H1 (cell line): ENCODE data around the gene C16orf89. TPM values are rescaled to one million over a fixed set of nuclear protein-coding genes. Genes with fewer than 3 reads are reported as not detected.

ENCODE experiments used
- CTCF ChIA-PET: fragments of 300-600 bp; sonication (Branson Sonifier 250); formaldehyde crosslinking; loops from one replicate; lab custom pipeline; 2021; ENCODE audit not compliant: partially characterized antibody; lab: Charles Lee
- POLR2A ChIA-PET: fragments of 300-600 bp; sonication (Branson Sonifier 250); formaldehyde crosslinking; loops from one replicate; lab custom pipeline; 2021; ENCODE audit warnings: inconsistent platforms; ENCODE audit not compliant: partially characterized antibody; lab: Charles Lee
- DNase-seq, 2 experiments: peaks; one replicate each; pipeline versions ENCODE4 v3.0.0 to v3.0.0-alpha.2; 2010 to 2022; ENCODE audit warnings: low spot score in 2 of 2, low read depth in 1 of 2, mixed read lengths in 1 of 2
- FAIRE-seq: peaks from 2 replicates; lab custom pipeline; 2011; peaks lifted over from hg19 to GRCh38; lab: Jason Lieb, UNC
- H2AFZ ChIP-seq: 2 replicates; pipeline ENCODE4 v1.8.1; 2012; ENCODE audit warnings: low read length, inconsistent platforms
- H2AK5ac ChIP-seq: 2 replicates; pipeline ENCODE4 v1.6.1; 2013; ENCODE audit warnings: low read depth, low read length
- H2BK120ac ChIP-seq: replicated peaks from 2 replicates; pipeline ENCODE3; 2013; ENCODE audit warnings: low read depth, low read length, inconsistent platforms
- H2BK12ac ChIP-seq: 2 replicates; pipeline ENCODE4 v1.6.1; 2013; ENCODE audit warnings: low read depth, low read length
- H2BK15ac ChIP-seq: 2 replicates; pipeline ENCODE4 v1.6.1; 2013; ENCODE audit warnings: low read length
- H2BK20ac ChIP-seq: 2 replicates; pipeline ENCODE4 v1.6.1; 2013; ENCODE audit warnings: low read length
- H2BK5ac ChIP-seq: 2 replicates; pipeline ENCODE4 v1.6.1; 2013; ENCODE audit warnings: low read depth, low read length
- H3K14ac ChIP-seq: 2 replicates; pipeline ENCODE4 v1.6.1; 2013; ENCODE audit warnings: inconsistent platforms; ENCODE audit not compliant: insufficient read length
- H3K18ac ChIP-seq: 2 replicates; pipeline ENCODE4 v1.6.1; 2013; ENCODE audit warnings: low read length; ENCODE audit errors: extremely low read depth
- H3K23ac ChIP-seq: 2 replicates; pipeline ENCODE4 v1.6.1; 2013; ENCODE audit warnings: inconsistent platforms; ENCODE audit not compliant: insufficient read length
- H3K23me2 ChIP-seq: 2 replicates; pipeline ENCODE4 v1.6.1; 2013; ENCODE audit warnings: low read depth, low read length
- H3K27ac ChIP-seq: 2 replicates; pipeline ENCODE4 v1.6.1; 2011; ENCODE audit warnings: low read depth, low read length, inconsistent platforms
- H3K27me3 ChIP-seq, 4 experiments: replicated peaks in 1 of 4; 1 replicate in 1 of 4; 2 replicates in 3 of 4; pipeline versions ENCODE4 v1.6.1 to v1.8.1; 2011 to 2013; ENCODE audit warnings: low read length in 3 of 4, mild to moderate bottlenecking in 3 of 4, inconsistent platforms in 2 of 4, mixed read lengths in 2 of 4, moderate library complexity in 1 of 4; ENCODE audit not compliant: control insufficient read depth in 3 of 4, insufficient read depth in 3 of 4; ENCODE audit errors: extremely low read depth in 1 of 4
- H3K36me3 ChIP-seq, 4 experiments: 2 replicates each; pipeline versions ENCODE4 v1.6.1 to v1.8.1; 2011 to 2013; ENCODE audit warnings: mild to moderate bottlenecking in 4 of 4, low read length in 3 of 4, moderate library complexity in 2 of 4, control low read depth in 1 of 4, inconsistent platforms in 1 of 4; ENCODE audit not compliant: insufficient read depth in 4 of 4, control insufficient read depth in 2 of 4
- H3K4ac ChIP-seq: replicated peaks from 2 replicates; pipeline ENCODE3; 2013; ENCODE audit warnings: low read length, low read depth, mixed read lengths, inconsistent platforms; ENCODE audit not compliant: insufficient read length
- H3K4me1 ChIP-seq, 4 experiments: replicated peaks in 1 of 4; 1 replicate in 1 of 4; 2 replicates in 3 of 4; pipeline versions ENCODE4 v1.6.1 to v1.8.1; 2011 to 2013; ENCODE audit warnings: low read length in 3 of 4, inconsistent platforms in 2 of 4, mixed read lengths in 1 of 4; ENCODE audit not compliant: insufficient read depth in 4 of 4, control insufficient read depth in 3 of 4
- H3K4me2 ChIP-seq, 2 experiments: 2 replicates each; pipeline versions ENCODE4 v1.6.1 to v1.8.1; 2011 to 2013; ENCODE audit warnings: low read depth in 2 of 2, low read length in 2 of 2, control low read depth in 1 of 2, inconsistent platforms in 1 of 2, mild to moderate bottlenecking in 1 of 2; ENCODE audit not compliant: insufficient read depth in 1 of 2
- H3K4me3 ChIP-seq, 4 experiments: fragments of 200-600, 300-600 bp in 1 of 4; sonication (generic), shearing (Covaris generic), sonication (Bioruptor Twin) in 1 of 4; 2 replicates each; pipeline versions ENCODE4 v1.5.1 to v1.8.1; 2011 to 2016; ENCODE audit warnings: low read length in 4 of 4, low read depth in 3 of 4, control low read depth in 2 of 4, inconsistent platforms in 2 of 4, mild to moderate bottlenecking in 2 of 4, mixed read lengths in 1 of 4, moderate library complexity in 1 of 4; ENCODE audit not compliant: insufficient read depth in 2 of 4; ENCODE audit errors: extremely low read depth in 1 of 4
- H3K56ac ChIP-seq: replicated peaks from 2 replicates; pipeline ENCODE3; 2013; ENCODE audit warnings: low read depth, mild to moderate bottlenecking, mixed read lengths, low read length, inconsistent platforms; ENCODE audit not compliant: insufficient read length
- H3K79me1 ChIP-seq: 2 replicates; pipeline ENCODE4 v1.6.1; 2013; ENCODE audit warnings: low read depth, low read length, control low read depth
- H3K79me2 ChIP-seq, 2 experiments: 2 replicates each; pipeline versions ENCODE4 v1.6.1 to v1.8.1; 2012 to 2013; ENCODE audit warnings: low read length in 2 of 2, mild to moderate bottlenecking in 2 of 2, inconsistent platforms in 1 of 2; ENCODE audit not compliant: insufficient read depth in 2 of 2, control insufficient read depth in 1 of 2
- H3K9ac ChIP-seq, 4 experiments: replicated peaks in 1 of 4; 1 replicate in 1 of 4; 2 replicates in 3 of 4; pipeline versions ENCODE4 v1.6.1 to v1.8.1; 2011 to 2013; ENCODE audit warnings: low read depth in 3 of 4, low read length in 3 of 4, control low read depth in 2 of 4, mild to moderate bottlenecking in 2 of 4, moderate library complexity in 2 of 4, inconsistent platforms in 1 of 4; ENCODE audit errors: extremely low read depth in 1 of 4
- H3K9me3 ChIP-seq, 2 experiments: 2 replicates each; pipeline versions ENCODE4 v1.6.1 to v1.8.1; 2012 to 2013; ENCODE audit warnings: mild to moderate bottlenecking in 2 of 2, moderate library complexity in 2 of 2, control low read depth in 1 of 2, inconsistent platforms in 1 of 2, low read depth in 1 of 2, low read length in 1 of 2, mixed read lengths in 1 of 2; ENCODE audit not compliant: insufficient read depth in 2 of 2
- H4K20me1 ChIP-seq, 2 experiments: replicated peaks in 1 of 2; 2 replicates each; pipeline versions ENCODE3 to v1.8.1; 2011 to 2013; ENCODE audit warnings: inconsistent platforms in 2 of 2, low read length in 2 of 2, mild to moderate bottlenecking in 1 of 2; ENCODE audit not compliant: insufficient read depth in 2 of 2, control insufficient read depth in 1 of 2
- H4K5ac ChIP-seq: 2 replicates; pipeline ENCODE4 v1.6.1; 2013; ENCODE audit warnings: low read length, low read depth, mixed read lengths, inconsistent platforms; ENCODE audit not compliant: insufficient read length
- H4K8ac ChIP-seq: 2 replicates; pipeline ENCODE4 v1.8.0; 2013; ENCODE audit warnings: mild to moderate bottlenecking, moderate library complexity, low read length, inconsistent platforms; ENCODE audit not compliant: insufficient read depth; ENCODE audit errors: extremely low read depth
- H4K91ac ChIP-seq: replicated peaks from 2 replicates; pipeline ENCODE3; 2013; ENCODE audit warnings: low read length, mixed read lengths, inconsistent platforms; ENCODE audit not compliant: insufficient read length
- EP300 ChIP-seq, 2 experiments: IDR thresholded peaks; 1 replicate in 1 of 2; 2 replicates in 1 of 2; pipeline ENCODE4 v1.6.1; 2011 to 2012; ENCODE audit warnings: low read depth in 2 of 2, low read length in 2 of 2, mild to moderate bottlenecking in 2 of 2, borderline replicate concordance in 1 of 2, inconsistent platforms in 1 of 2, moderate library complexity in 1 of 2
- JUN ChIP-seq: IDR thresholded peaks from 2 replicates; pipeline ENCODE4 v1.6.1; 2011; ENCODE audit warnings: low read depth, mild to moderate bottlenecking, improper control_type of control experiment, low read length
- JUND ChIP-seq: IDR thresholded peaks from 2 replicates; pipeline ENCODE4 v1.6.1; 2011; ENCODE audit warnings: mild to moderate bottlenecking, improper control_type of control experiment, low read length
- POLR2A ChIP-seq, 2 experiments: IDR thresholded peaks; 1 replicate in 1 of 2; 2 replicates in 1 of 2; pipeline ENCODE4 v1.6.1; 2011; ENCODE audit warnings: low read depth in 2 of 2, low read length in 2 of 2, mild to moderate bottlenecking in 2 of 2; ENCODE audit errors: control extremely low read depth in 1 of 2
- RBBP5 ChIP-seq: IDR thresholded peaks from 2 replicates; pipeline ENCODE4 v1.7.1; 2012; ENCODE audit warnings: low read depth, mild to moderate bottlenecking, inconsistent platforms, low read length, moderate library complexity, borderline replicate concordance
- SIN3A ChIP-seq, 2 experiments: IDR thresholded peaks in 1 of 2; conservative IDR thresholded peaks in 1 of 2; 2 replicates each; pipeline ENCODE4 v1.6.1; 2011 to 2012; ENCODE audit warnings: low read length in 2 of 2, improper control_type of control experiment in 1 of 2, low read depth in 1 of 2, mild to moderate bottlenecking in 1 of 2
- SP1 ChIP-seq: IDR thresholded peaks from 2 replicates; pipeline ENCODE4 v1.6.1; 2011; ENCODE audit warnings: low read depth, low read length
- ZNF274 ChIP-seq: IDR thresholded peaks from 2 replicates; pipeline ENCODE4 v1.7.0; 2012; ENCODE audit warnings: low read length, borderline replicate concordance; ENCODE audit errors: extremely low read depth
- WGBS, 2 experiments: shearing (Covaris generic) in 1 of 2; methylation state at CpG; one replicate each; pipeline versions ENCODE4 v1.1.6 to v1.1.7; 2013 to 2015; ENCODE audit warnings: low lambda C conversion rate in 2 of 2, mixed read lengths in 2 of 2, inconsistent platforms in 1 of 2, low coverage in 1 of 2, missing lambda C conversion rate in 1 of 2; ENCODE audit not compliant: insufficient replicate concordance in 2 of 2, insufficient coverage in 1 of 2, insufficient read length in 1 of 2; ENCODE audit errors: extremely low coverage in 1 of 2, missing lambda C conversion rate in 1 of 2; 5-methylcytosine and 5-hydroxymethylcytosine counted together
- polyA plus RNA-seq, 7 experiments: library from polyadenylated mRNA; depleted of rRNA in 3 of 7; stranded (reverse) in 5 of 7; unstranded in 2 of 7; fragments of >200 nt in 5 of 7; fragments of 200-250 nt in 2 of 7; gene quantifications; 1 replicate in 5 of 7; 2 replicates in 1 of 7; 4 replicates in 1 of 7; pipeline versions ENCODE4 v1.2.1 to v1.2.3, GENCODE V29; 2011 to 2013; ENCODE audit warnings: missing spikeins in 2 of 7, mixed read lengths in 2 of 7
- total RNA-seq: library from RNA; stranded (reverse); fragmentation: NEBNext Ultra II Directional; extraction: Animal tissue kit (Norgen Biotek cat#: 25700); gene quantifications from 2 replicates; pipeline ENCODE4 v1.2.1, GENCODE V29; 2021

Gene C16orf89
- total and polyA plus RNA-seq, 2 of the 8 experiments (the other 6 are each of a cell fraction or from before 2014, with no cell fraction given), result 6.7 to 9.9 TPM

- H2BK5ac ChIP-seq, result no peak overlapping the region
- H2BK15ac ChIP-seq, result no peak overlapping the region
- no peak overlapping the region for H2BK20ac ChIP-seq
- H4K5ac ChIP-seq, result no peak overlapping the region
- H3K36me3 ChIP-seq, result no peaks in the 10 kb centered on the region
- H4K8ac ChIP-seq, result no peak overlapping the region
- H2BK12ac ChIP-seq, result no peak overlapping the region
- H3K4me2 ChIP-seq, result no peak overlapping the region
- TF ChIP-seq POLR2A (IDR thresholded peaks at IDR 0.05; ENCODE audit: control extremely low read depth in 1 of 2, low read depth in 2 of 2, low read length in 2 of 2), result no peak
- no peak for TF ChIP-seq EP300 (IDR thresholded peaks at IDR 0.05; ENCODE audit: borderline replicate concordance in 1 of 2, low read depth in 2 of 2, low read length in 2 of 2)
- no peak for TF ChIP-seq JUND
- TF ChIP-seq SP1, result no peak
- TF ChIP-seq SIN3A (conservative IDR thresholded peaks at IDR 0.05 in 1 of 2, IDR thresholded peaks at IDR 0.05 in 1 of 2; ENCODE audit: low read depth in 1 of 2, low read length in 2 of 2), result no peak
- no peak for TF ChIP-seq JUN
- TF ChIP-seq ZNF274, result no peak
- TF ChIP-seq RBBP5, result no peak
- H3K79me1 ChIP-seq, result no peaks in the 10 kb centered on the region
- no peaks in the 10 kb centered on the region for H3K9me3 ChIP-seq
- ChIA-PET POLR2A (interaction anchor here (1.1 to 1.2 kb wide), 2 partner anchors 17 to 63 kb away, joined by 3 to 4 read pairs; no protein-coding TSS in a partner anchor), CTCF (interaction anchor here (0.7 to 4.1 kb wide), 6 partner anchors 10 to 72 kb away, joined by 3 to 25 read pairs (median 4); no protein-coding TSS in a partner anchor)
- WGBS, 2 experiments, result 89% methylated on average over 7 of the region's 7 CpGs; no CpG with 5 or more reads in 1 of the 2 experiments
- H3K23ac ChIP-seq, result no peak overlapping the region
- FAIRE-seq (no peak), DNase-seq (no peak)
- H3K4ac ChIP-seq, result no peak overlapping the region
- H4K20me1 ChIP-seq, result no peaks in the 10 kb centered on the region
- H3K27me3 ChIP-seq, result peaks cover 0 to 6% (median 5%) of the 10 kb centered on the region in 4 experiments; a peak in 3 of 7 replicates
- H3K56ac ChIP-seq, result no peak overlapping the region
- no peak overlapping the region for H4K91ac ChIP-seq
- no peak overlapping the region for H3K14ac ChIP-seq
- no peak overlapping the region for H2BK120ac ChIP-seq
- H3K79me2 ChIP-seq, result no peaks in the 10 kb centered on the region
- H3K27ac ChIP-seq, result no peak overlapping the region
- peaks cover 12% of the 10 kb centered on the region for H3K23me2 ChIP-seq
- H3K18ac ChIP-seq, result no peak overlapping the region
- peaks cover 2 to 9% (median 6%) of the 10 kb centered on the region in 4 experiments; a peak in 6 of 7 replicates for H3K4me1 ChIP-seq
- H3K4me3 ChIP-seq, result no peak overlapping the region
- no peak overlapping the region for H3K9ac ChIP-seq
- H2AK5ac ChIP-seq, result no peak overlapping the region
- H2AFZ ChIP-seq, result no peak overlapping the region
Observed at GRCh38 chr16:5031601-5032000, 34.2 kb downstream of the C16orf89 start.
